Stimulated activated CD4-positive, alpha-beta T cell treated with anti-CD3 and anti-CD28 coated beads, Interleukin-15, amount 100 ng/mL, for 24 hours (primary cell): ENCODE data around the gene MADCAM1.
"Not testable (repeated sequence)": the region's sequence is repeated elsewhere in the genome, so short reads cannot be mapped to it uniquely, and the experiment has no call there.

ENCODE experiments used
- DNase-seq: peaks from one replicate; pipeline ENCODE4 v3.0.0-alpha.2; 2020

The MADCAM1 gene

DNA sequence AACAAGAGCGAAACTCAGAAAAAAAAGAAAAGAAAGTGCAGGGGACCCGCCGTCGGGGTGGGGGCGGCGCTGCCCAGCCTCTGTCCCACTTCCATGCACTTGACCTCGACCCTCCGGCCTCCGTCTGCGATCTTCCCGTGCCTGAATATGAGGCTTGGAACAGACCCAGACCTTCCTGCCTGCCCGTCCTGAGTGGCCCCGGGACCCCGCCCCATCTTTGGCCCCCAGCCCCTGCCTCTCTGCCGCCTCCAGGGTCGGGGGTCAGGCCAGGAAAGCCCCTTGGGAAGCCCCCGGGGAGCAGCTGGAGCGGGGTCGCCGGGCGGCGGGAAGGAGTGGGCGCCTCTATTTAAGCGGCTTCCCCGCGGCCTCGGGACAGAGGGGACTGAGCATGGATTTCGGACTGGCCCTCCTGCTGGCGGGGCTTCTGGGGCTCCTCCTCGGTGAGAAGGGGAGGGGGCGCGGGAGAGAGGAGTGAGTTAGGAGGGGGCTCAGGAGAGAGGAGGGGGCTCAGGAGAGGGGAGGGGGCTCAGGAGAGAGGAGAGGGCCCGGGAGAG, at the start of gene MADCAM1:
Gene MADCAM1 (plus strand): TSS at position 375 of the 554 bp plus-strand sequence. CDS start 14 bp downstream, at position 389.
- DNase-seq = no peak

DNA sequence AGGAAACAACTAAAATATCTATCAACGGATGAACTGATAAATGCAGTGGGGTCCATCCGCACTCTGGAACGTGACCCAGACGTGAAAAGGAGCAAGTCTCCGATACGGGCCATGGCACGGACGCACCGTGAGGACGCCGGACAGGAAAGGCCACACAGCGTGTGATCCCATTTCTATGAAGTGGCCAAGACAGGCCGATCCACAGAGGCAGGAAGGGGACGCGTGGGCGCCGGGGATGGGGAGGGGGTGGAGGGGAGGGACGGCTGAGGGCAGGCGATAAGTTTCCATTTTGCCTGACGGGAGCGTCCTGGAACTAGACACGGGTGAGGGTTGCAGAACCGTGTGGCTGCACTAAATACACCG, 49.2 kb upstream of the MADCAM1 start:
- DNase-seq = no peak

DNA sequence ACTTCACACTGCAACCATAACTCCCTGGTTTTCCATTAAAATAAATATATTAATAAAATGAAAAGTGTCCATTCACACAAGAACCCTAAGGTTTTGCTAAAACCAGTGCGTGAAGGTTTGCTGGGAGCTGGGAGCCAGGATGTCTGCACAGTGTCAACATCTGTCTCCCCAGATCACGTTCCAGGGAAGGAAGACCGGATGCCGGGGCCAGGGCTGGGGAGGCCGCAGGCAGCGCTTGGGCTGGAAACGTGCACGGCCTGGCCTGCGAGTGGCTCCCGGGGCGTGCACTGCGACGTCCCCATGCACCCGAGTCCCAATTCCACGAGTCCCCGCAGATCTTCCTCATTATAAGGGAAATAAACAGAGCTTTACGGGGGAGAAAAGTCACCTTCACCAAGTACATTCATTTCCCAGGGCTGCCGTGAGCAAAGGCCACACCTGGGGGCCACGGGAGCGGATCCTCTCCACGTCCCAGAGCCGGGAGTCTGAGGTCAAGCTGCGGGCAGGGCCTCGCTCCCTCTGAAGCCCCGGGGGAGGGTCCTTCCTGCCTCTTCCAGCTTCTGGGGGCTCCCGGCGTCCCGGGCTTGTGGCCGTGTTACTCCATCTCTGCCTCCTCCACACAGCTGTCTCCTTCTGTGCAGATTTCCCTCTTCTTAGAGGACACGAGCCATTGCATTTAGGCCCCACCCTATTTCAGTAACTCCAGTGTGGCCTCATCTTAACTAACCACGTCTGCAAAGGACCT, 48.3 kb upstream of the MADCAM1 start:
- no peak for DNase-seq

DNA sequence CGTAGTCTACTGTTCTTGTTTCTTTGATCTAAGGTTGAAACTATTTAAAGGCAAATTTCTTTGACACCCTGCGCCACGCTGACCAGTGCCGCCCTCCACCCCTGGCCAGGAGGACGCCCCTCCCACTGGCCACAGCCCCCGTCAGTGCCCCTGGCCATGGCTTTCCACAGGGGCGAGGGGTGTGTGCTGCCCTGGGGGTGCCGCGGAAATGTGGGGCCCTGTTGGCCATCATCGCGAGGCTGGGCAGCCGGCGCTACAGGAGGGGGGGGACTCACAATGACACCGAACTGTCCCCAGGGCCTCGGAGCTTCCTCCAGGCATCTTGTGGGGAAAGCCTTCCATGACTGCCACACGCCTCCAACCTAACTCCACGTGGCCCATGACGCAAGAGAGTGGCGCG, 46.4 kb upstream of the MADCAM1 start:
- no peak for DNase-seq

DNA sequence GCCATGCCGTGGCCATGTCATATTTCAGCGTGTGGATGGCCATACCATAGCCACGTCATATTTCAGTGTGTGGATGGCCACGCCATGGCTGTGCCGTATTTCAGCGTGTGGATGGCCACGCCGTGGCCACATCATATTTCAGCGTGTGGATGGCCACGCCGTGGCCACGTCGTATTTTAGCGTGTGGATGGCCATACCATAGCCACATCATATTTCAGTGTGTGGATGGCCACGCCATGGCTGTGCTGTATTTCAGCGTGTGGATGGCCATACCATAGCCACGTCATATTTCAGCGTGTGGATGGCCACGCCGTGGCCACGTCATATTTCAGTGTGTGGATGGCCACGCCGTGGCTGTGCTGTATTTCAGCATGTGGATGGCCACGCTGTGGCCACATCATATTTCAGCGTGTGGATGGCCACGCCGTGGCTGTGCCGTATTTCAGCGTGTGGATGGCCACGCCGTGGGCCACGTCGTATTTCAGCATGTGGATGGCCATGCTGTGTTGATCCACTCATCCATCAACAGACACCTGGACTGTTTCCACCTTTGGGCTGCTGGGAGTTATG, 45.3 kb upstream of the MADCAM1 start:
- not testable (repeated sequence) for DNase-seq

DNA sequence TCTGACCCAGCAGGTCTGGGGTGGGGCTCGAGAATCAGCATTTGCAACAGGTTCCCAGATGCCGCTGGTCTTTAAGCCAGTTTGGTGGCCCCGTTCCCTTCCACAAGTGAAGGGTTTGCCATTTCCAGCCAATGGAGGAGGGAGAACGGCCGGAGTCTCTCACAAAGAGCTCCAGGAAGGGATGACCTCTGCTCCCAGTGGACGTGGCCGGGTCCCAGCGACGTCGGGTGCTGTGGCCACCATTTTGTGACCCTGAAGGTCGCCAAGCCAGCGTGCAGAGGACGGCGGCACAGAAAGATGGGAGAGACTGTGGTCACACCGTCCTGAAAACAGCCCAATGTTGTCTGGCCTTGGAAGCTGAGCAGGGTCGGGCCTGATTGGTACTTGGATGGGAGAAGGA, 43.5 kb upstream of the MADCAM1 start:
- DNase-seq = no peak

DNA sequence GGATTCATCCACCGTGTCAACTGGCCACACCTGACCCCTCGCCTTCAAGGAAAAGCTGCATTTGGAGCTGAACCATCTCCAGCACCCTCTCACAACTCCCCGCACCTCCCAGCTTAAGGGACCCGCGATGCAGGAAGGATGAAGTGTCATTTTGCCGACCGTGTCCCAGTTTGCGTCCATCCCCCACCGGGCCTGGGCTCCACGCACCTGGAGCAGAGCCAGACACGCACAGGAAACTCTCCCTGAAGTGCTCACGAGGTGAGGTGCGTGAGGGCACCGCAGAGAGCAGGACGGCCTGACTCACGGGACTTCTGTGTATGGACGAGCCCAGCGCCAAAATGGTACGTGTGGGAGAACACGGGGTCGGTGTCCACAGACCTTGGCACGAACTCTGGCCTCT, 42.7 kb upstream of the MADCAM1 start:
- no peak for DNase-seq

DNA sequence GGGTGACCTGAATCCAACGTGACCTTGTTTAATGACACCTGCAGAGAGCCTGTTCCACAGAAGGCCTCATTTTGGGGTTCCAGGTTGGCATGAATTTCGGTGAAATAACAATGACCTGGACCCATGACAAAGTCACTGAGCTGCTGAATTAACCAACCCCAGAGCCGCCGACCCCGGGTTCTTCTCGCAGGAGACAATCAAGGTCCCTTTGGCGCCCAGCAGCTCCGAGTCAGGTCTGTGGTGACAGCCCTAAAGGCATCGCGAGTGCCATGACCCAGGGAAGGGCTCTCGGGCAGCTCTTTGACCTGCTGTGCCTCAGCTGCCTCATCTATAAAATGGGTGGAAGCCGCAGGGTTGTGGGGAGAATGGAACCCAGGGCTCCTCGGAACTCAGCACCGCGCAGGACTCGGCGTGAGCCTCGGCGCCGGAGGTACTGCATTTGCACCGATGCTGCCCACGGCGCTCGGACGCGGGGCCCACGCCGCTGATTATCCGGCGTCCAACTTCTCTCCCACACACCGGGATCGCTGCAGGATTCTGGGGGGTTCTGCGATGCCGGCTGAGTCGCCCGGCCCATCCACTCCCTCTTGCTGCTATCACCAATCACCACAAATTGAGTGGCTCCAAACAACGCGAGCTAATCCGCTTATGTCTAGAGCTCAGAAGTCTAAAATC, 41.1 kb upstream of the MADCAM1 start:
- DNase-seq = no peak

DNA sequence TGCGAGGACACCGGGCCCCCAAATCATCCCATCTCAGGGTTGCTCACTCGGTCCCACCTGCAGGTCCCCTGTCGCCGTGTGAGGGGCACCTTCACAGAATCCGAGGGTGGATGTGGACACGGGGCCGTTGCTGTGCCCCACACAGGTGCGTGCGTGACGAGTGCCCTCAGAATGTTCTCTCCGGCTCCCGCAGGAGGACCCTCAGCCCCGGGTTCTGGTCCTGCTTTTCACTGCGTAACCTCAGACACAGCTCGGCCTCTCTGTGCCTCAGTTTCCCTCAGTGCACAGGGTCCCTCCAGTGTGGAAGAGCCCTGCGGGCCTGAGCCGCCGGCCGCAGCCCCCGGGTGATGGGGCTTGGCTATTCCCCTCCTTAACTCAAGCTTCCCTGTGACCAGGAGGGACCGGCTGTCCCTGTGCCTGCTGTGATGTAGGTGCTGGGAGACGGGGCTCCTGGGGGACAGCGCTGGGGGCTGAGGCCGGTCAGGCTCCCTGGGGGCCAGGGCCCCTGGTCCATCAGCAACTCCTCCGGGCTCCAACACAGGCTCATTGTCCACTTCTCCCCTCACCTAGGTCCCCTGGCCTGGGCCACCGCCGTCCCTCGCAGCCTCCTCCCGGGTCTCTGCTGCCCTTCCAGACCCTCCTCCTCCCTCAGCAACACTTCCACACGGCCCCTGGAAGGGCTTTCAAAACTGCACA, 40.3 kb upstream of the MADCAM1 start:
- no peak for DNase-seq

DNA sequence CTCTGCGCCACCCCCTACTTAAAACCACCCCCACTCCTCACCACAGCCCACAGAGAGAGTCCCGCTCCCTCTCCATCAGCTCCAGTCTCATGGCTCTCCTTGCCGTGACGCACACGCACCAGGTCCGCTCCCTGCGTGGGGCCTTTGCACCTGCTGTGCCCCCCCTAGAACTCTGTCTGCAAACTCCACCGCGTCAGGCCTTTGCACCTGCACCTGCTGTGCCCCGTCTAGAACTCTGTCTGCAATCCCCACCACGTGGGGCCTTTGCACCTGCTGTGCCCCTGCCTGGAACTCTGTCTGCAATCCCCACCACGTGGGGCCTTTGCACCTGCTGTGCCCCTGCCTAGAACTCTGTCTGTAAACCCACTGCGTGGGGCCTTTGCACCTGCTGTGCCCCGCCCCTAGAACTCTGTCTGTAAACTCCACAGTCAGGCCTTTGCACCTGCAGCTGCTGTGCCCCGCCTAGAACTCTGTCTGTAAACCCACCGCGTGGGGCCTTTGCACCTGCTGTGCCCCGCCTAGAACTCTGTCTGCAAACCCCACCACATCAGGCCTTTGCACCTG, 39.7 kb upstream of the MADCAM1 start:
- no peak for DNase-seq

DNA sequence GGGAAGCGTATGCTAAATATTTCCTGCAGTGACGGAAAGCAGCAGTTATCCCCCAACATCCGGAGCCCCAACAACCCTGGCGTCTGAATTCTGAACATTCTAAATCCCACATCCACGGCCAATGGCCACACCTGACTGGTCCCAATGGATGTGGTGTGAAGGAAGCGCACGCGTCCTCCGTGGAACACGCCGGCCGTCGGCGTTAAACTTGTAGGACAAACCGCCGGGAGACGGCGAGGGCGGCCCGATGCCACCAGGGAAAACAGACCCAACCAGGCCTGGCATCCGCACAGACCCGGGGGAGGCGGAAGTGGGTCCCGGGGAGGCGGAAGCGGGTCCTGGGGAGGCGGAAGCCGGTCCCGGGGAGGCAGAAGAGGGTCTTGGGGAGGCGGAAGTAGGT, 38.6 kb upstream of the MADCAM1 start:
- DNase-seq = no peak

DNA sequence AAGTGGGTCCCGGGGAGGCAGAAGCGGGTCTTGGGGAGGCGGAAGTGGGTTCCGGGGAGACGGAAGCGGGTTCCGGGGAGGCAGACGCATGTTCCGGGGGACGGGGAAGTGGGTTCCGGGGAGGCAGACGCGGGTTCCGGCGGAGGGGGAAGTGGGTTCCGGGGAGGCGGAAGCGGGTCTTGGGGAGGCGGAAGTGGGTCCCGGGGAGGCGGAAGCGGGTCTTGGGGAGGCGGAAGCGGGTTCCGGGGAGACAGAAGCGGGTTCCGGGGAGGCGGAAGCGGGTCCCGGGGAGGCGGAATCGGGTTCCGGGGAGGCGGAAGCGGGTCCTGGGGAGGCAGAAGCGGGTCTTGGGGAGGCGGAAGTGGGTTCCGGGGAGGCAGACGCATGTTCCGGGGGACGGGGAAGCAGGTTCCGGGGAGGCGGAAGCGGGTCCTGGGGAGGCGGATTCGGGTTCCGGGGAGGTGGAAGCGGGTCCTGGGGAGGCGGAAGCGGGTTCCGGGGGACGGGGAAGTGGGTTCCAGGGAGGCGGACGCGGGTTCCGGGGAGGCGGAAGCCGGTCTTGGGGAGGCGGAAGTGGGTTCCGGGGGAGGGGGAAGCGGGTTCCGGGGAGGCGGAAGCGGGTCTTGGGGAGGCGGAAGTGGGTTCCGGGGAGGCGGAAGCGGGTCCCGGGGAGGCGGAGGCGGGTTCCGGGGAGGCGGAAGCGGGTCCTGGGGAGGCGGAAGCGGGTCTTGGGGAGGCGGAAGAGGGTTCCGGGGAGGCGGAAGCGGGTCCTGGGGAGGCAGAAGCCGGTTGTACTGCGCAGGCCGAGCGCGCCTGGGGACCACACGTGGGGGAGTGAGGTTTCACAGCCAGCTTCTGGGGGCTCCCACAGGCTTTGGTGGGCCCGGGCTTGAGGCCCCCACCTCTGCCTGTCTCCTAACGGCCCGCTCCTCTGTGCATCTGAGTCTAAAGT, 37.9 kb upstream of the MADCAM1 start:
- DNase-seq = no peak

DNA sequence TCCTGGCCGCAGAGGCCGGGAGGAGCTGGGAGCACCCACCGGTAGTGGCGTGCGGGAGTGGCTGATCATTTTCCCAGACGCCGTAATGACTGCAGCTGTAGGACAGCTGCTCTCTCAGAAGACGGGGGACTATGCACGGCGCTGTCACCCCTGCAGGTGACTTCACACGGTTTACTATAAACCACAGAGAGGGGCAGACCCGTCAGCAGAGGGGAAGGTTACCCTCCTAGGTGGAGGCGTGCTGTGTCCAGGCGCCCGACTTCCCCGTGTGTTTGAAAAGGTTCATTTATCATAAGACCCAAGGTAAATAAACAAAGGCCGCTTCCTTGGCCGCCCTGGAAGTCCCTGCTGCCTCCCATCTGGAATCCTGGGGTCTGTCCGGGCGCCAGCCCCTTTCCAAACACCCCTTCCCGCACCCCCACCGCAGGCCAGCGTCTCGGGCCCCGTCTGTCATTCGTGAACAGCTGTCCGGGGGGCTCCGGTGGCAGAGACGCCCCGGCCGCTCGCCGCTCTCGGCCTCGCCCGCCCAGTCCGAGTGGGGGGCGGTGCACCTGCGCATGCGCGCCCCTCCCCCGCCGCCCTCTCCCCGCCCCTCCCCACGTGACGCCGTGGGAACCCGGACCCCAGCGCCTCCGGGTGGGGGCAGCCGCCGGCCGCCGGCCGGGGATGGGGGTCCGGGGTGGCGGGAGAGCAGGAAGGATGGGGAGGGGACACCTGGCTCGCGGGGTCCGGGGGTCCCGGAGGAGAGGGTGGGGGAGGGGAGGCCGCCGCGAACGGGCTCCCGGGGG, 36.4 kb upstream of the MADCAM1 start:
- peak; percentile 26 for DNase-seq

DNA sequence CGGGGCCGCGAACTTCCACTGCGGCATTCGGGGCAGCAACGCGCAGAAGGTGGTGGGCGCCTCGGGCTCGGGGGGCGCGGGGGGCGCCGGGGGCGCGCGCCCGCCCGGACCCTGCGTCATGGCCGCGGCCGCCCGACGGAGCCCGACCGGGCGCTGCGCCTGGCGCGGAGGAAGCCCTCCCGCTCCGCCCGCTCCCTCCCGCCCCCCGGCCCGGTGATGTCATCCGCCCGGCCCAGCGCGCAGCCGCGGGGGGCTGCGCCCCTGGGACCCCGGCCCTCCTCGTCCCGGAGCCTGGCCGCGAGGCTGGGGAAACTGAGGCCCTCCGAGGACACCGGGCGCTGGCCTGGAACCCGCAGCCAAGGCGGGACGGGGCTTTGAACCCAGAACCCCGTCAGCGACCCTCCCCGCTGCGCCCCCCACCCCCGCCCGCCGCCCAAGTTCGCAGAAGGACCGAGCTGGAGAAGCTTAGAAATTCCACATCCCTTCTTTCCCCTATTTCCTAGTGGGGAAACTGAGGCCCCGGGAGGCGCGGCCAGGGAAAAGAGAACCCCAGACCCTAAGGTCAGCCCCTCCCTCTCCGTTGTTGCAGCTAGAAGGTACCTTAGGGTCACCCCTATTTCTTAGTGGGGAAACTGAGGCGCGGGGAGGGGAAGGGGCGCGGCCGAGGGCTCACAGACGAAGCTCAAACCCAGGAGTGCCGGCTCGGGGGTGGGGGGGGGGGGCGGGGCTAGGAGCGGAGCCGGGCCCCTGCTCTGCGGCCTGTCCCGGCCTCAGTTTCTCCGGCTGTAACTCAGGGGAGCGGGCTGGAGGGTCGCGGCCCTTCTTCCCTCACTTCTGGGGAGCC, 35.2 kb upstream of the MADCAM1 start, which contains the start of gene SHC2:
Gene SHC2 (minus strand): TSS at position 157 of the 844 bp plus-strand sequence. CDS start 37 bp downstream, at position 120.
- no peak for DNase-seq

DNA sequence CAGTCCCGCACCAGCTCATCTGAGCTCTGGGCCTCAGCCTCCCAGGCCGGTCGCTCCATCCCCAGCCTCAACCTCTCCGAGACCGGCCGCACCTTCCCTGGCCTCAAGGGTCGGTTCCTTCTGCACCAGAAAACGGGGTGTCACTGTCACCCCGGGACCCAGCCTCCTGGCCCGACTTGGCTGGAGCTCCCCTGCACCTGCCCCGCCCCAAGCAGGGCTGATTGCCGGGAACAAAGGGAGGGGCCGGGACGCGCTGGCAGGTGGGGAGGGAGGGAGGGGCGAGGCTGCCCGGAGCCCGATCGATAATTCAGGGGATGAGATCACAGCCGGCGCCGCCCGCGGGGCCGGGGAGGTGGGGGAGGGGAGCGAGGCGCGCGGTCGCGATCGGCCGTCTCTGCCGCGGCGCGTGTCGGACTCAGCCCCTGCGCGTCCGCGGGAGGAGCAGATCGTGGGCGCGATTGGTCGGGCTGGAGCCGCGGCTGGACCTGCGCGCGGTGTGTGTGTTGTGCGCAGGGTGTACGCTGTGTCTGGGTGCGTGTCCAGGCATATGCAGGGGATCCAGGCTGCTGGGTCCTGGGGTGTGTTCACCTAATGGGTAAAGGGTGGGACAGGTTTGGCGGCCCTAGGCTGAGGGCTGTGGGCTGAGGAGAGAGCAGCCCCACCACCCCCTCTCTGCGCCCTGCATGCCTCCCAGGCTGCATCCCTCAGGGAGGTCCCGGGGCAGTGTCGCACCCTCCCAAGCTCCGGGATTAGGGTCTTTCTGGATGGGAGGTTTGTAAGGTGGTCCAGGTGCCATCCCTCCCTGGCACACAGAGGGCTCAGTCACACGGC, 34.4 kb upstream of the MADCAM1 start:
- peak; percentile 19 for DNase-seq

DNA sequence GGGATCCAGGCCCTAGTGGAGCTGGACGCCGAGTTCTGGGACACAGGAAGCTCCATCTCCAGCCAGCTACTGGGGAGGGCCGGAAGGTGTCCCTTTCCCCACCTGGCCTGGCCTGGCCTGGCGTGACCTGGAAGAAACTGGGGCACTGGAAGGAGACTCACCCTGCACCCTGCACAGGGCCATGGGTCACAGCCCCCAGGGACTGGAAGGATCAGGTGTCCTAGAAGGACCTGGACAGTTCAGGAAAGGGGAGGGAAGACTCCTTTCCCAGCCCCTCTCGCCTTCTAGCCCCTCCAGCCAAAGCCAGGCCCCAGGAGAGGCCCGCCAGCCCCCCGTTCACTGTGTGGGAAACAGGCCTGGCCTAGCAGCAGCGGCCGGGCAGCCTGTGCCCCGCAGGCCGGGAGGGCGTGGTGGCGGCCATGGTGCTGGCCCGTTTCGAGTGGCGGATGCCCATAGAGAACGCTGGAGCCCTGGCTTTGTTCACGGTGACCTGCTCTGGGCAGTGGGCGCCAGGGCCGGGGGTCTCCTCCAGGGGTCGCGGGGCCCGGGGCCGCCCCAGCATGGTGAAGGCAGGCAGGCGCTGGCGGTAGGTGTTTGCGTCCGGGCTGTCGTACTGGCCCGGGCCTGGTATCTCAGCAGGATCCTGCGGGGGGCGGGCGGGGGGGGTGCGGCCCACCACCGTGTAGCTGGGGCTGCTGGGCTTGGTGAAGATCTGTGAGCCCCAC, 32.6 kb upstream of the MADCAM1 start:
- no peak for DNase-seq

DNA sequence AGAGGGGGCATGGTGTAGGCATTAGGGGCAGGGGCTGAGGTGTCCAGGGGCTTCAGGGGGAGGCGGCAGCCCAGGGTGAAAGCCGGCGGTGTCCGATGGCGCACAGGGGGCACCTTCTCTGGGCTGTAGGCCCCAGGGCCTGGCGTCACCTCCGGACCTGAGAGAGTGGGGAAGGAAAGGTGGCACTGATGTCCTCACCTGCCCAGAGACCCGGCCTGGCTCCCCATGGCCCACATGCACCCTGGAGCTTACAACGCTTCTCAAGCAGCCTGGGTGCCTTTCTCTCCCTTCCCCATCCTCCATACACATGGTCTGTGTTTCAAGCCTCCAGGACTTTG, 32.1 kb upstream of the MADCAM1 start:
- DNase-seq = no peak

DNA sequence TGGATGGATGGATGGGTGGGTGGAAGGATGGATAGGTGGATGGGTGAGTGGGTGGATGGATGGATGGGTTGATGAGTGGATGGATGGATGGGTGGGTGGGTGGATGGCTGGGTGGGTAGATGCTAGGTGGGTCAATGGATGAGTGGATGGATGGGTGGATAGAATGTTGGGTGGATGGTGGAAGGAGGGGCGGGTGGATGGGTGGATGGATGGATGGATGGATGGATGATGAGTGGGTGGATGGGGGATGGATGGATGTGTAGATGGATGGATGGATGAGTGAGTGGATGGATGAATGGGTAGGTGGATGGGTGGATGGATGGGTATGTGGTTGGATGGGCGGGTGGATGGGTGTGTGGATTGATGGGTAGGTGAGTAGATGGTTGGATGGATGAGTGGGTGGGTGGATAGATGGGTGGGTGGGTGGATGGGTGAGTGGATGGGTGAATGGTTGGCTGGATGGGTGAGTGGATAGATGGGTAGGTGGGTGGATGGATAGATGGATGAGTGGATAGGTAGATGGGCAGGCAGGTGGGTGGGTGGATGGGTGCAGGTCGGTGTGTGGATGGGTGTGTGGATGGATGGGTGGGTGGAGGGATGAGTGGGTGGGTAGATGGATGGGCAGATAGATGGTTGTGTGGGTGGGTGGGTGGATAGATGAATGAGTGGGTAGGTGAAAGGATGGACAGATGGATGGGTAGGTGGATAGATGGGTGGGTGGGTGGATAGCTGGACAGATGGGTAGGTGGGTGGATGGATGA, 31.1 kb upstream of the MADCAM1 start:
- no peak for DNase-seq
